Progenitor cell of endocrine pancreas (in vitro differentiated cells): ENCODE data around the gene ABI3BP. TPM values are rescaled to one million over a fixed set of nuclear protein-coding genes. Genes with fewer than 3 reads are reported as not detected.

Experiments used
- DNase-seq: peaks from one replicate; pipeline ENCODE4 v3.0.0; 2021; ENCODE audit warnings: low spot score; ENCODE audit not compliant: unreplicated experiment
- H3K27ac Mint-ChIP-seq: 2 replicates; pipeline ENCODE4 v1.8.0; 2021; ENCODE audit warnings: mild to moderate bottlenecking, moderate library complexity, mixed read lengths
- H3K27me3 Mint-ChIP-seq: 2 replicates; pipeline ENCODE4 v1.8.0; 2021; ENCODE audit warnings: mixed read lengths
- H3K36me3 Mint-ChIP-seq: 2 replicates; pipeline ENCODE4 v1.8.0; 2022; ENCODE audit warnings: mixed read lengths; ENCODE audit not compliant: insufficient read depth
- H3K4me1 Mint-ChIP-seq: 2 replicates; pipeline ENCODE4 v1.8.0; 2021; ENCODE audit warnings: low read depth, mixed read lengths
- H3K4me3 Mint-ChIP-seq: 2 replicates; pipeline ENCODE4 v1.8.0; 2021; ENCODE audit warnings: low read depth, mild to moderate bottlenecking, moderate library complexity, mixed read lengths
- H3K9me3 Mint-ChIP-seq: 2 replicates; pipeline ENCODE4 v1.8.0; 2021; ENCODE audit warnings: low read depth, mixed read lengths
- CTCF ChIP-seq: fragments of 200-600 bp; sonication (generic); IDR thresholded peaks from one replicate; pipeline ENCODE4 v1.5.0; 2021; ENCODE audit warnings: antibody characterized with exemption, mild to moderate bottlenecking; ENCODE audit not compliant: unreplicated experiment
- total RNA-seq: library from RNA; stranded (reverse); gene quantifications from 2 replicates; pipeline ENCODE4 v1.2.1, GENCODE V29; 2021

Gene ABI3BP
- total RNA-seq, 1 donor from 2014 or later, result not detected

GRCh38 chr3:100850701-100851100 is 142.5 kb downstream of the ABI3BP start:
- no peak for DNase-seq
- no peaks in the 10 kb centered on the region for H3K9me3 Mint-ChIP-seq
- no peaks in the 10 kb centered on the region for H3K27me3 Mint-ChIP-seq
- TF ChIP-seq CTCF, result no peak
- H3K27ac Mint-ChIP-seq, result no peak overlapping the region
- no peak overlapping the region for H3K4me3 Mint-ChIP-seq
- H3K4me1 Mint-ChIP-seq, result no peaks in the 10 kb centered on the region
- H3K36me3 Mint-ChIP-seq, result no peaks in the 10 kb centered on the region

- Mint-ChIP-seq H3K36me3 (no peaks in the 10 kb centered on the region), H3K27ac (no peak overlapping the region), H3K4me3 (no peak overlapping the region), H3K4me1 (no peaks in the 10 kb centered on the region), H3K27me3 (no peaks in the 10 kb centered on the region), H3K9me3 (no peaks in the 10 kb centered on the region)
- TF ChIP-seq CTCF, result no peak
- DNase-seq, result no peak
Observed at GRCh38 chr3:100850156-100850555, 143.1 kb downstream of the ABI3BP start.

- Mint-ChIP-seq H3K27ac (no peak overlapping the region), H3K36me3 (no peaks in the 10 kb centered on the region), H3K4me3 (no peak overlapping the region), H3K27me3 (peaks cover 3% of the 10 kb centered on the region), H3K4me1 (peaks cover 2% of the 10 kb centered on the region), H3K9me3 (no peaks in the 10 kb centered on the region)
- no peak for DNase-seq
- no peak for TF ChIP-seq CTCF
Observed at GRCh38 chr3:100844063-100844936, 148.9 kb downstream of the ABI3BP start.

- peaks cover 8% of the 10 kb centered on the region for H3K4me1 Mint-ChIP-seq
- H3K36me3 Mint-ChIP-seq, result peaks cover 2% of the 10 kb centered on the region
- TF ChIP-seq CTCF, result no peak
- H3K9me3 Mint-ChIP-seq, result peaks cover 4% of the 10 kb centered on the region
- peaks cover 23% of the 10 kb centered on the region for H3K27me3 Mint-ChIP-seq
- no peak for DNase-seq
- H3K4me3 Mint-ChIP-seq, result no peak overlapping the region
- H3K27ac Mint-ChIP-seq, result no peak overlapping the region
Observed at GRCh38 chr3:100838157-100838556, 155.1 kb downstream of the ABI3BP start.

- no peak overlapping the region for H3K27ac Mint-ChIP-seq
- no peak for DNase-seq
- H3K27me3 Mint-ChIP-seq, result peaks cover 21% of the 10 kb centered on the region
- H3K36me3 Mint-ChIP-seq, result peaks cover 2% of the 10 kb centered on the region
- no peak overlapping the region for H3K4me3 Mint-ChIP-seq
- H3K4me1 Mint-ChIP-seq, result peaks cover 8% of the 10 kb centered on the region
- no peak for TF ChIP-seq CTCF
- peaks cover 4% of the 10 kb centered on the region for H3K9me3 Mint-ChIP-seq
Observed at GRCh38 chr3:100836661-100837060, 156.6 kb downstream of the ABI3BP start.
